CD1c-positive myeloid dendritic cell (primary cell): Measurements from ENCODE around the gene AQP1.

Source experiments
- DNase-seq: peaks from one replicate; pipeline ENCODE4 v3.0.0-alpha.2; 2016; ENCODE audit errors: extremely low spot score

AQP1 gene

GRCh38 chr7:30921540-30922401, 10.1 kb downstream of the AQP1 start:
- no peak for DNase-seq

DNA sequence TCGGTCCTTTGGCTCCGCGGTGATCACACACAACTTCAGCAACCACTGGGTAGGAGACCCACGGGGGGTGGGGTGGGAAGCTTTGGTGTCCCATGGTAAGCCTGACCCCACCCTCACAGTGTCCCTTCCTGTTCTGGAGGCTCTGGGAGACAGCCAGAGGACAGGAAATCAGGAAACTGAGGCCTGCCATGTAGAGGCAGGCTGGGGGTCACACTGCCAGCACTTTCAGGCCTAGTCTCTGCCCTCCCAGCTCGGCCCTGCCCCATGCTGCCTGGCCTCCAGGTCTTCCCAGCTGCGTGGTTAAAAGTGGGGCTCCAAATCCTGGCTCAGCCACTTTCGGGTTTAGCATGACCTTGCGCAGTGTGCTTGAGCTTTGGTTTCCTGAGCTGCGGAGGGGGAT, 10.9 kb downstream of the AQP1 start:
- no peak for DNase-seq

GRCh38 chr7:30923009-30923773, 11.5 kb downstream of the AQP1 start:
- no peak for DNase-seq

DNA sequence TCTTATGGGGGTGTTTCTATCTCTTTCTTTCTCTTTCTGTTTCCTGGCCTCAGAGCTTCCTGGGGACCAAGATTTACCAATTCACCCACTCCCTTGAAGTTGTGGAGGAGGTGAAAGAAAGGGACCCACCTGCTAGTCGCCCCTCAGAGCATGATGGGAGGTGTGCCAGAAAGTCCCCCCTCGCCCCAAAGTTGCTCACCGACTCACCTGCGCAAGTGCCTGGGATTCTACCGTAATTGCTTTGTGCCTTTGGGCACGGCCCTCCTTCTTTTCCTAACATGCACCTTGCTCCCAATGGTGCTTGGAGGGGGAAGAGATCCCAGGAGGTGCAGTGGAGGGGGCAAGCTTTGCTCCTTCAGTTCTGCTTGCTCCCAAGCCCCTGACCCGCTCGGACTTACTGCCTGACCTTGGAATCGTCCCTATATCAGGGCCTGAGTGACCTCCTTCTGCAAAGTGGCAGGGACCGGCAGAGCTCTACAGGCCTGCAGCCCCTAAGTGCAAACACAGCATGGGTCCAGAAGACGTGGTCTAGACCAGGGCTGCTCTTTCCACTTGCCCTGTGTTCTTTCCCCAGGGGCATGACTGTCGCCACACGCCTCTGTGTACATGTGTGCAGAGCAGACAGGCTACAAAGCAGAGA, 12.2 kb downstream of the AQP1 start:
- DNase-seq = no peak

GRCh38 chr7:30924624-30925023, 13.0 kb downstream of the AQP1 start:
- DNase-seq = no peak

GRCh38 chr7:30925117-30925516, 13.5 kb downstream of the AQP1 start:
- DNase-seq = no peak

DNA sequence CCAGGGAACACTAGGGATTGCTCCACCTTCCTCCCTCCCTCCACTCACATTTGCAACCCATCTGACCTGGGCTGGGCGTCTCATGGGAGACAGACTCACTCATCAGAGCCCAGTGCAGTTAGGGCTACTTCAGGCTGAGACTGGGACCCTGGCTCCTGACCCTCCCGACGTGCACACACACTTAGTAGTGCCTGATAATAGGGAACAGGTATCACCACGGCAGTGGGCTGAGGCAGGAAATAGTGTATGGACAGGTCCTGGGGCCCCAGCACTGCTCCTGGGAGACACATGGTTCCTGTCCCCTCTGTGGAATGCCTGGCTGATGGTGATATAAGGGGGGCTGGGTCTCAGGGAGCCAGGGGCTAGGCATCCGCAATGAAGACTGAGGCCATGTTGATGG, 14.3 kb downstream of the AQP1 start:
- DNase-seq = no peak

DNA sequence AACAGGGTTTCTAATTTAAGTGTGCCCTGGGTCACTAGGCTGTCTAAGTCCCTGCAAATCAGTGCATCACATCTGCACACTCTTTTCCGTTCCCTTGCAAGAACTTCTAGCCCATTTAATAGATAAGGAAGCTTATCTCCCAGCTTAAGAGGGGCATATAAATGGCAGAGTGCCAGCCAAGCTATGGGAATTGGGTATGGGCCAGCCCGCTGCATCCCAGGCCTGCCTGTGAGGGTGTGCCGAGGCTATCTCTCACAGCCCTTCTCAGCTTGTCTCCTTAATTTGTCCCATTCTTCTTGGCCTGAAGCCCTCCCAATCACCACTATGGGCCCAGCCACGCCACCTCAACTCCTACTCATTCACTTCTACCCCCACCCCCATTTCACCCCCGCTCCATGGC, 14.7 kb downstream of the AQP1 start:
- no peak for DNase-seq

DNA sequence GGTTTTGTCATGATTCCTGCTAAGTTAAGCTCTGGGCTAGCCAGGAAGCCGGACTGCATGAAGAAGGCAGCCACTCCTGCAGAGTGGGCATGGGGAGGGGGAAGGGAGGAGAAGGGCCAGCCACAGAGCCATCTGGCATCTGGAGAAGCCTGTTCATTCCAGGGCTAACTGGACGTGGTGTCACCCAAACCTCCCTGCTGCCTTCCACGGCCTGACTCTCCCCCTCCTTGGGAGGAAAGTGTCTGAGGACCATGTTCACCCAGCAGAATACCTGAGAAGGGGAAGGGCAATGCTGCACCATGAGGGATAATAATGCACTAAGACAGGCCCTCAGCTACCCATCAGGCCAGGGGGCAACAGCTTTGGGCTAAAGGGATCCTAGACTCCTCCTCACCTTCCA, 15.4 kb downstream of the AQP1 start:
- DNase-seq = no peak

DNA sequence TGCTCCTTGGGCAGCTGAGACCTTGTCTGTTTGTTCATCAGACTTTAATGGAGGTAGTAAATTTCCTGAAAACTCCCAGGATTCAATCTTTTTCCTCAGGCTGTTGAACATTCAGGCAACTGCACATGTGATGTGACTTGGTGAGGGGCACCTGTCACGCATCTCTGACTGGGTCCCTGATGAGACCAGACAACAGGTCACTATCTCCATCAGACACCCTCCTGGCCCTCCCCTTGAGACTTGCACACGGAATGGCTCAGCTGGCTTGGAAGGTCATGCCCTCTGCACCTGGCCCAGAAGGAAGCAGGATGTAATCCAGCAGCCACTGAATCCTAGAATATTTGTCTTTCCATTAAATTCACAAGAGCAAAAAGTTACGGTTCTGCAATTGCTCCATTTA, 15.9 kb downstream of the AQP1 start:
- no peak for DNase-seq

- DNase-seq = no peak
Observed at GRCh38 chr7:30928254-30928872, 16.7 kb downstream of the AQP1 start.

DNA sequence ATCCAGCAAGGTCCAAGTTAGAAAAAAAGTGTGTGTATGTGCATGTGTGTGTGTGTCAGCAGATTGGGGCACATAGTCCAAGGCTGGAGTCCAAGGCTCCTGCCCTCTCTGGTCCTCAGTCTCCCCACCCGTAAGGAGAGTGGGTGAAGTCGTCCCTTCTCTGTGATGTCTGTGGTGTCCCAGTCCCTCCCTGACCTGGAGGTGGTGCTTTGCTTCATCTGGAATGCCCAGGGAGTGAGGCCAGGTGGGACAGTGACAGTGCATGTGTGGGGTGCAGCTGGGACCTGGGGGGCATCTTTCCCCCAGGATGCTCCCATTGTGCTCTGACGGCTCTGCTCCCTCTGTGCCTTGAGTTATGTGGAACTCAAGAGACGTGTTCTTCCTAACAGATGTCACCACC, 18.0 kb downstream of the AQP1 start:
- DNase-seq = no peak

GRCh38 chr7:30930621-30931020, 19.0 kb downstream of the AQP1 start:
- no peak for DNase-seq

- no peak for DNase-seq
Observed at GRCh38 chr7:30931161-30931928, 19.7 kb downstream of the AQP1 start.

- DNase-seq = no peak
Observed at GRCh38 chr7:30931929-30932540, 20.4 kb downstream of the AQP1 start.

DNA sequence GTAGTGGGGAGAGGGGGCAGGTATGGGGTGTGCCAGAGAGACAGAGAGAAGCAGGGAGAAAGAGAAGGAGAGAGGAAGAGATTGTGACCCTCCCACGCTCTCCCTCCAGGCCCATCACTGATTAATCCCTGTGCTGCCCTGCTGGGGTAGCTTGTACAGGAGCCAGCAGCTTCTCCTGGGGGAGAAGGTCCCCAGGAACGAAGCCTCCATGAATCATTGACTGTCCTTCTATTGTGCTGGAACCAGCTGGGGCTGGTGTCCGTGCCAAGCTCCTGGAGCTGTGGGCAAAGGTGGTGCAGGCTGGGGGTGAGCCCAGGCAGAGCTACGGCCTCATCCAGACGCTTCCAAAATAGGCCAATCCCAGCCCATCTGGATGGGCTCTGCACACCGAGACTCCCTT, 20.9 kb downstream of the AQP1 start:
- no peak for DNase-seq

DNA sequence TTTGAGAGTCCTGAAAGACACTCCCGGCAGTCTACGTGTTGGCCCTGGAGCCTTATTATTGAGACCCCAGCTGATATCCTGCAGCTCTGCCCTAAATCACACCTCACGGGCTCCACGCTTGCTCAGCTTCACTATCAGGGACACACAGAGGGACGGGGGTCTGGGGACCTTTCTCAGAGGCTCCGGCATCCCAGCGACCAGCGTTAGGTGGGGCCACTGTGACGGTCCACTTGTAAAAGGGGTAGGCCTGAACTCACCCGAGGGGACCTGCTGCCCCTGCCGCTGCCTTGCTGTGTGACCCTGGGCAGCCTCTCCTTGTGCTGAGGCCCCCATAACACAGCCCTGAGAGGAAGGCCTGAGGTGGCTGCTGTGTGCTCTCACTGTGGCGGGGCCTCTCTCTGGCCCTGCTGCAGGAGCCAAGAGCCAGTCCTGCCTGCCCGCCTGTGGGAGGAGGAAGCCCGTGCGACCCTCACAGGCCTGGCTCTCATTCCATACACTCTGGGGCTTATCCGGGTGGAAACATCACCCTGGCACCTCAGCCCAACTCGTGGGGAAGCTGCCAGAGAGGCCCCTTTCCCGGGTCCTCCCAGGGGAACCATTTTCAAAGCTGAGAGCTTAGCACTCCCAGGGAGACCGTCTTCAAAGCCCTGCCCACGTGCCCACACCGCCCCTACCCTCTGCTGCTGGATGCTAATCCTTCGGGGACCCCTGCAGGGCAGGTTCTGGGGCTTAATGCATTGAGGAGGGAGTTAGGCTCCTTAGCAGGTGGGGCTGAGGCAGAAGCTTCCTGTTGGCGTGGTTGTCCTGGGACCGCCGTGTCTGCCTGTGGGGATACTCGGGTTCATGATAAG, 21.7 kb downstream of the AQP1 start:
- DNase-seq = no peak

GRCh38 chr7:30934225-30934624, 22.6 kb downstream of the AQP1 start:
- DNase-seq = no peak

- no peak for DNase-seq
Observed at GRCh38 chr7:30934732-30935568, 23.3 kb downstream of the AQP1 start.
